ENCODE data around the gene B9D1.

B9D1 gene, protein sequence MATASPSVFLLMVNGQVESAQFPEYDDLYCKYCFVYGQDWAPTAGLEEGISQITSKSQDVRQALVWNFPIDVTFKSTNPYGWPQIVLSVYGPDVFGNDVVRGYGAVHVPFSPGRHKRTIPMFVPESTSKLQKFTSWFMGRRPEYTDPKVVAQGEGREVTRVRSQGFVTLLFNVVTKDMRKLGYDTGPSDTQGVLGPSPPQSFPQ

DNA sequence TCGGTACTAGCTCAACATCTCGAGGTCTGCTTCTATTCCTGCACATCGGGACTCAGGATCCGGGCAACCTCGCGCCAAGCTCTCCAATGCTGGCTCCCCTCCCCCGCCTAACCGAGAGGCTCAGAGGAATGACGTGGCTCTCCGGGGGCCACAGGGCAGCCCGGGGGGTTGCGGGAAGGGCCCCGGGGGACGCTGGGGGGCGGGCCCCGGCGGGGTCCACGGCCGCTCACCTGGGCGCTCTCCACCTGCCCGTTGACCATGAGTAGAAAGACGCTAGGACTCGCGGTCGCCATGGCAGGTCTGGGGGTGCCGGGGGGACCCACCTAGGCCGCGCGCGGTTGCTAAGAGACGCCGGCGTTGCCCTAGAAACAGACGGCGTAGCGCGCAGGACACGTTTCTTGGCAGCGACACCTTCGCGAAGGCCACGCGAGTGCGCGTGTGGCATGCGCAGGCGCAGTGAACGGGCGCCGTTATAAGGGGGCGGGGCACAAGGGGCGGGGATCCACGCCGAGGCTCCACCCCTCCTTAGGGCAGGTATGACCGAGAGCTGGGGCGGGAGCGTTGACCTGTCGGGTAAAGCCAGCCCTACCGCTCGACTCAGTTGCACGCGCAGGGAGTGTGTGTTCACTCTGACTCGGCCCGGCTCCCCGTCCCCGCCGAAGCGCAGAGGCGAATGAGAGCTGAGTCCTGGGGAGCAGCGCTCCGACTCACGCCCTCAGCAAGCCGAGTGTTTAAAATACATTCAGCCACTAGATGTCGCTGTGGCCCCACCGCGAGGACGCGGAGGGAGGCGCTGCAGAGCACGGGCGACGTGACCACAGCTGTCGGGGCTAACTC is at the start of gene B9D1:
Gene B9D1, minus strand, starts transcription at position 447 of the 837 bp plus-strand sequence. Its CDS starts 154 bp downstream, at position 293.
- DNase-seq (ENCODE audit: low spot score) = peak; percentile 91

DNA sequence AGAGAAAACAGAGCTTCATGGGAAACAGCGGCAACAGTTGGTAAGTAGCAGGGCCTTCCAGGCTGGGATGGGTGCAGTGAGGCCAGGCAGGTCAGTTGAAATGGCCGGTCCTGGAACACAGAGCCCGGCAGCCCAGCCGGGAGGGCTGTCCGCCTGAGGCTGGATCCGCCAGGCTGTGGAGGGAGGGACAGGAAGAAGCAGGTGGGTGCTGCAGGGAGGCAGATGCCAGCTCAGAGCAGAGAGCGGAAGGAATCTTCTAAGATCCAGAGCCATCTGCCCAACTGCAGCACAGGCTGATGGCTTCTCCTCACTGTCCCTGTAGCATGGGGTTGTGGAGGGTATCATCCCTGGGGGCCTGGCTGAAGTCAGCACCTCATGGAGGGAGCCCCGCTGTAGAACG is 49.1 kb upstream of the B9D1 start:
- DNase-seq (ENCODE audit: low spot score) = no peak

DNA sequence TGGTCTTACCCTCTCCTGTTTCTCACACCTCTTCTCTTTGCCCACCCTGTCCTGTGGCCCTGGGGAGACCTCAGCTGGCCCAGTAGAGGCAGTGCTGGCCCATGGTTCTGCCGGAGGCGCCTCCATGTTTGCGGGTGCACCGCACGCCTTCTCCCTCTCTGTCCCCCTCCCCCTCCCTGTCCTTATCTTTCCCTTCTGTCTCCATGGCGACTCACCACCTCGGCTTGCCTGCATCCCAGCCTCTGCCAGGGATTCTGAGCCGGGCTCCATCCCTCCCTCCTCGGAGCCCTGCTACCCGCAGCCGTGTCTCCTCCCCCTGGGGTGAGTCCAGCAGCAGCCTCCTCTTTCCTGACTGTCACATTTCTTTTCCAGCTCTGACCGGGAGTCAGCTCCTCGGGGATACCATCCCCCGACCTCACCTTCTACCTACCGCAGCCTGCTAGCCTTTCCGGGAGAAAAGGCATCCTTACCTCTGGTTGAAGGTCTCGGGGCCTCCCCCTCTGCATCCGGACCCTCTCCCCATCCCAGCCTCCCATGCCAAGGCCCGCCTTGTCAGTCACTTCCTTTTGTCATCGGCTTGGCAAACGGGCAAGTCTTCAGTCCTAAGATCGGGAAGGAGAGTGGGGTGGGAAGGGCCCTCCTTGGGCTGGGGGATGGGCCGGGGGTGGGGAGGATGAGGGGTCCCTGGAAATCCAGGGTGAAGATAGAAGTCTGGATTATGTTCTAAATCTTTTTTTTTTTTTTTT is 48.5 kb upstream of the B9D1 start, which contains the start of gene RNF112:
Gene RNF112, plus strand, starts transcription at position 358 of the 746 bp plus-strand sequence. Its CDS starts 177 bp downstream, at position 535.
- no peak for DNase-seq (ENCODE audit: low spot score)

DNA sequence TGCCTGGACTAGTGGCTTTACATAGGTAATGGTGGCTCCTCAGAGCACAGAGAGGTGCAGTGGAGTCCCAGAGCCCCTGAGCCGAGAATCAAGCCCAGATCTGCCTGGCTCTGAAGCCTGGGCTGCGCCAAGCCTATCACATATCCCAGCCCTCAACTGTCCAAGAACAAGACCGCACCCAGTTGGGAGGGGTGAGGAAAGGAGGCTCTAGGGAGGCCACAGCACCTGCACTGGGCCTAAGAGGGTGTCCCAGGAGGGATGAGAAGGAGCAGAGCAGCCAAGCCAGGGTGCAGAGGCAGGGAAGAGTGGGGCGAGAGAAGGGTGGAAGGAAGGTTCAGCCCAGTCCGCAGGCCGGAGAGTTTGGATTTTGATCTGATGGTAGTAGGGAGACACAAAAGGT is 47.6 kb upstream of the B9D1 start:
- no peak for DNase-seq (ENCODE audit: low spot score)

DNA sequence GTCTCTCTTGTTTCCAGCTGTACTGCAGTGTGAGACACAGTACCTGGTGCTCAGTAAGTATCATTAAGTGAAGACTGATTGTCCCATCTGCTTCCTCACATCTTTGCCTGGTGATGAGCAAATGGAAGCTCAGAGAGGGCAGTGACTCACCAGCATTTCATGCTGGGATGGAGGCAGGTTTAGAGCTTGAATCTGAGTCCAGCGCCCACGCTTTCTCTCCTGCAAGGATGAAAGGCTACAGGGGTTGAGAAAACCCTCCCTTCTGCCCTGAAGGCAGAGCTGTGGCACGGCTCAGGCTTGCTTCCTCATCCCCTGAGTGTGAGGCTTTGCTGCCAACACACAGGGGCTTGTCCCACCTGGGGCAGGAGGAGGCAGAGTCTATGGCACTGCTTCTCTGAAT is 47.0 kb upstream of the B9D1 start:
- DNase-seq (ENCODE audit: low spot score) = no peak

DNA sequence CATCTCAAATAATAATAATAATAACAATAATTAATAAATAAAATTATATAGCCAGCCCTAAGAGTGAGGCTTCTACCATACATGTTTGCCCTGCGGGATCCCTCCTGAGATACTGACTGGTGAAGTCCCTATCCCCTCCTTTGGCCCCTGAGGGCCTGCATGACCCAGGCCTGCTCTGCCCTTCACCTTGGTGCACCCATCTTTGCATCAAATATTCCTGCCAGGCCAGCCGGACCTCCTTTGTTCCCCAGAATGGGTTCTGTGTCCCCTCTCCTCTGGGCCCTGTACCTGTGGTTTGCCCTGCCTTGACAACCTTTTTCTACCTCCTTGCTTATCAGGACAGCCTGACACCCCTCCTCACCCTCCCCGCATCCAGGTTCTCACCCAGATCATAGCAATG is 46.5 kb upstream of the B9D1 start:
- no peak for DNase-seq (ENCODE audit: low spot score)

DNA sequence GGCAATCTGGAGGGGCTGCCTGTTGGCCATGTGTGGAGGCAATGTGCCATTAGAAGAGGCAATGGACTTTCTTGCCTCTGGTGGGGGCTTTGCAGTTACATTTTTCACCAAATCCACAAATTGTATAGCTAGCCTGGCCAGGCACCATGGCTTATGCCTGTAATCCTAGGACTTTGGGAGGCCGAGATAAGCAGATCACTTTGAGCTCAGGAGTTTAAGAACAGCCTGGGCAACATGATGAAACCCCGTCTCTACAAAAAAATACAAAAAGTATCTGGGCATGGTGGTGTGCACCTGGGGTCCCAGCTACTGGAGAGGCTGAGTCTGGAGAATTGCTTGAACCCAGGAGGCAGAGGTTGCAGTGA is 45.8 kb upstream of the B9D1 start:
- no peak for DNase-seq (ENCODE audit: low spot score)

DNA sequence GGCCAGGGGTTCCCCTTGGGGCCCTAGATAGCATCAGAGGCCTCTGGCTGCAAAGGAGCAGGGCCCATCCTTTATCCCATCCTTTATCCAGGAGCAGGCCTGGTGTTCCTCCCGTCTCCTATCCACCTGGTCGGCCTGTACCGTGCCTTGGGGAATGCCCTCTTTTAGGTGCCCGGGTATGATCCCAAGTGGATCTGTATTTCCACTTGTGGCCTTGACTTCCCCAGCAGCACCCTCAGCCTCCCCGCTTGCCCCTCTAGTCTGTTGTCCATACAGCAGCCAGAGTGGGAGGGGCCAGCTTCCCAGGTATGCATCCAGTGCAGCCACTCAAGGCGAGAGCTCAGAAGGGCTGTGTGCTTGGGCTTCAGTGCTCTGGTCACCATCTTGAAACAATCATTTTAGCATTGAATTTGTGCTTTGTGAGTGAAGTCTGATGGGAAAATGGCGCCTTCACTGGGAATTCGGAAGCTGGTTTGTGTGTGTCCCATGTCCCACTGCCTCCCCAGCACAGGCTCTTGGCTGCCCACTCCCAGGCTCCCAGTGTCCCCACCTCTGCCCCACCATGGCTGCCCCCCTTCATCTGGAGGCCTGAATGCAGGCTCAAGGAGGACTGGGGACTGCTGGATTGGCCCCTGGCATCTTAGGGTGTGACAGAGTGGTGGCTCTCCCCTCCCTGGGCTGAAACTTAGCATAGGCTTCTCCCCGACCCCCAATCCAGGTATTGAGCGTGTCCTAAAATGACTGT is 45.2 kb upstream of the B9D1 start:
- no peak for DNase-seq (ENCODE audit: low spot score)

DNA sequence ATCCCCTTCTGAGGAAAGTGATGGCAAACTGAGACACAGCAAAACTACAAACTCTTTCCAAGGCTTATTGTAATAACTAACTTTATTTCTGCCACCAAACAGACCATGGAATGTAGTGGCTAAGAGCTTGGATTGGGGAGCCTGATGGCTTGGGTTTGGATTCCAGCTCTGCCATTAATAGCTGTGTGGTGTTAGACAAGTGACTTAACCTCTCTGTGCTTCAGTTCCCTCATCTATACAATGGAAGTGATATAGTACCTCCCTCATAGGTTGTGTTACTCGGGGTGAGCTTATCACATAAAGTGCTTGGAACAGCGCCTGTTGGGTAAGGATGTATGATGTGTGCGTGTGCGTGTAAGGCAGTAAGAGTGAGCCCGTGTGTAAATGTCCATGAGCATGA is 42.6 kb upstream of the B9D1 start:
- no peak for DNase-seq (ENCODE audit: low spot score)

DNA sequence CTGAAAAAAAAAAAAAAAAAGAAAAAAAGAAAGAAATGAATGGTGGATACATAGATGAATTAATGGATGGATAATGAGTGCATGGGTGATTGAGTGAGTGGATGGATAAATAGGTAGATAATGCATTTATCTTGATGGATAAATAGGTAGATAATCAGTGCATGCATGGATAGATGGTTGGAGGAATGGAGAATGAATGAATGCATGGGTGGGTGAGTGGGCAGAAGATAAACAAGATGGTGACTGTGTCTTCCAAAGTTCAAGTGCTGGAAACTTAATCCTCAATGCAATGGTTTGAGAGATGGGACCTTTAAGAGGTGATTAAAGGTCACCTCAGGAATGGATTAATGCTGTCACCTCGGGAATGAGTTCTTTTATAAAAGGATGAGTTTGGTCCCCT is 41.7 kb upstream of the B9D1 start:
- no peak for DNase-seq (ENCODE audit: low spot score)

DNA sequence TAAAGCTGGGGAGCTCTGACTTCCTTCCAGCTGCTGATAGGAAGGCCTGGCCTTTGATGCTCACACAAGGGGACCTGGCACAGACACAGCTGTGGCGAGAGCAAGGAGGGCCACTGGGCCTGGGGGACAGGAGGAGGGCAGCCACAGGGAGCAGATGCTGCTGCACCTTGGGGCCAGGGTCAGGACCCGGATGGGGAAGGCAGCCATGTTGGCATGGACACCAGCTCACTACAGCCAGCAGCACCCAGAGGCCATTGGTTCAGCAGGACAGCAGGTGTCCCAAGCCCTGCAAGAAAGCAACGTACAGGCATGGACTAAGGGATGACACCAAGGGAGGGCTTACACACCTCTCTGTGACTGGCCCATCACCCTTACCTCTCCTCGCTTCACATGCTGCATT is 40.5 kb upstream of the B9D1 start:
- no peak for DNase-seq (ENCODE audit: low spot score)

DNA sequence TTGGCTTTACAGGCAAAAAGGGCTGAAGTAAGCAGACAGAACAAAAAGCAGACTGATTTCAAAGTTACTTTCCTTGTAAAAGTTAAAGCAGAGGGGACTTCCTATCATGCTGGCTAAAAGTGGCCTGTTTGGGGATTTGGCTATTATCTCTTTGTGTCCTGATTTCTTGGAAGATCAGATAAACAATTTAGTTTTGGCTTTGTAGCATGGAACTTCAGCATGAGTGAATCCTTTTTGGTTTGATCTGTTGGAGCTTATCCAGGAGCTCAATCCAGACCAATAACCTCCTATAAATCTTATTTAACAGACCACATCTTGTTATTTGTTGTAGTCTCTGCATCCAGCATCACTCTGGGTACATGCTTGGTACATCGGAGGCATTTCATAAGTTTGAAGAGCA is 39.6 kb upstream of the B9D1 start:
- DNase-seq (ENCODE audit: low spot score) = no peak

DNA sequence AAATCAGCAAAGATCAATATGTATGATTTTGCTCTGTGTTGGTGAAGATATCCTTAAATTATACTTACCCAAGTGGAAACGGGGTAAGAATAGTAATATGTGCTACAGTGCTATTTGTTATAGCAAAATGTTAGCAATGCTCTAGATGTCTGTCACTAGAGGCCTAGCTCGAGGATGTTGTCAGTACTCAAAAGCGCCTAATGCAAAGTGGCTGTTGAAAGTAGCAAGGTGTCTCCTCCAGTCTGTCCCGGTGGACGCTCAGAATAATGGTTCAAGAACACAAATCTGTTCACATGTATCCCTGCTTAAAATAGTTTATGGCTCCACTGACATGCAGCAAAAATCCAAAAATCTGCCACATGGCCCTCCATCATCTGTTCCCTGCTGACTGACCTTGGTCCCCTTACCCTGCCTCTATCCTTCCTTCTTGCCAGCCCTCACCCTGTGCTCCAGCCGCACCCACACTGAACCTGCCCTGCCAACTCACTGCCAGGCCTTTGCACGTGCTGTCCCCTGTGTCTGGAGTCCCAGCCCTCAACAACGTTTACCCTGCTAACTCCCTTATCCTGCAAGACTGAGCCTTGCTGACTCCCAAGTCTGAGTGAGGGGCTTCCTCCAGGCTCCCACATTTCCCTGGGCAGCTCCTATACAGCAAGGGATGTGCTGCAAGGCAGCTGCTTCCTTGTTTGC is 38.9 kb upstream of the B9D1 start:
- DNase-seq (ENCODE audit: low spot score) = no peak

DNA sequence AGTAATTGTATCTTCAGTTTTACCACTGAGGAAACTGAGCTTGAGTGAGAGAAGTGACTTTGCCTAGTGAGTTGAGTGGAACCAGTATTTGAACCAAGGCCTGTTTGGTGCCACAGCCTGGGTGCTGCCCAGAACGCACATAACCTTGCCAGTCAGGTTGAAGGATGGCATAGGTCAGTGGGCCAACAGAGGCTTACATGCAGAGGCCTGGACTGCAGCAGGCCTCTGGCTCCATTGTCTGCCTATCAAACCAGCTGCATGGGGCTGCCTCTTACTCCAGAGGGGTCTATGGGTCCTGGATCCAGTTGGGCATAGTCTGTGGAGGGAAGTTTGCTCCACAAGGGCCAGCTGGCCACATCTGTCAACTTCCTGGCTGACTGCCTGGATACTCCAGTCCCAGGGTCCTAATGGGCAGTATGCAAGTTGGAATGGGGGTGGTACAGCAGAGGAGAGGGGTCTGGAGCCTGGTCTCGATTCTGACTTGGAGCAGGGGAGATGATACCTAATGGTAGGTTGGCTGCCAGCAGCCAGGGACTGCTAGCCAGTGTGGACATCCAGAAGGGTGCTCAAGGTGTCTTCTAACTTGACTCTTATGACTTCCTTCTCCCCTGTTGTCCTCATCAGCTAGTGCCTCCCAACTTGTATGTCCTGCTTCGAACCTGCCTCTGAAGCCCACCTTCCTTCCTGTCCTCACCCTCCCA is 37.4 kb upstream of the B9D1 start:
- no peak for DNase-seq (ENCODE audit: low spot score)

DNA sequence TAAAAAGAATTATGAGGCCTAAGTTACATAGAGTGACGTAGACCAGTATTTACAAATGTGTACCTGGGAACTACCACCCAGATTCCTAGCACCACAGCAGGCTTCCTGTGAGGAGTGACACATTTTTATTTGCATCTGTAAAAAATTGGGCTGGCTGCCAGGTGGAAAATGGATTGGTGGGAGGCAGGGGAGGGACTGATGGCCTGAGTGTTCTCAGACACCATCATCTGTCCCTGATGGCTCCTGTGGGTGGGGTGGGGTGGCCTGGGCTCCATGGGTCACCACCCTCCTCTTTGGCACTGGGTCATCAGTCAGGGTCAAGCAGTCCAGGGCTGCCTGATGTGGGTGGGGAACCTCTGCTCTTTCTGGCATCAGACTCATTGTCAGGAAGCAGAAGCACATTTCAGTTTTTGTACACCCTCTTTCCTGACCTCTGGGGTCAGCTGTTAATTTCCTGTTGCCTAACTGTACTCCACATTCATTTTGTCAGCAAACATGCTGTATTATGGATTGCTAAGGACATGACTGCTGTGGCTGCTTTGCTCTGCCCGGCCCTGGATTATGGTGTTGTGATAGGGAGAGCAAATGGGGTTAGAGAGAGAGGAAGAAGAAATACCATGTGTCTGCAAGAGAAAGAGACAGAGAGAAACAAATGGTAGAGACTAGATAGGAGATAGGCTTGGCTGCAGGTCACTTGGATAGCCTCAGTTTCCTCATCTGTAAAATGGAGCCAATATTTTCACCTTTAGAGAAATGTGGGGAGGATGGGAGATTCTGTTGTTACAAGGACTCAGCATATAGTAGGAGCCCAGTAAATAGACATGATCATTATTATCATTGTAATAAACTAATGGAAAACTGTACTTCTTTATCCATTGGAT is 36.0 kb upstream of the B9D1 start:
- DNase-seq (ENCODE audit: low spot score) = no peak

DNA sequence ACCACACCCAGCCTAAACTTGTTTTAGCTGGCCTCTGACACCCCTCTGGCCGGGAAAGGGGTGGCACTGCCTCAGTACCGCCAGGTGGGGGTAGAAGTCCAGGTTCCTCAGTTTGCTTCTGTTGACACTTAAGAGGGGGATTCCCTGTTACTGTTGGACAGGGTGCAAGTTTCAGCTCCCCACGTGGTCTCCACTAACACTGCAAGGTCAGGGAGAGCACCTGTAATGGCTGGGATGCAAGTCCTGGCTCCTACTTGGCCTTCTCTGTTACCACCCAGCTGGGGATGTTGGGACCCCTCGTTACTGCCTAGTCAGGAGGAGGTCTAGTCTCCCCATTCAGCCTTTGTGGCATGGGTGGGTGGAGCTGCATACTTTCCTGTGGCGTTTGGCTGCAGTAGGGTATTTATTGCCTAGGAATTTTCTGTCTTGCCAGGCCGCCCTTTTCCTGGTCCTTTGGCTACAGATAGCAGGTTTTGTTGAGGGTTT is 35.1 kb upstream of the B9D1 start:
- no peak for DNase-seq (ENCODE audit: low spot score)

DNA sequence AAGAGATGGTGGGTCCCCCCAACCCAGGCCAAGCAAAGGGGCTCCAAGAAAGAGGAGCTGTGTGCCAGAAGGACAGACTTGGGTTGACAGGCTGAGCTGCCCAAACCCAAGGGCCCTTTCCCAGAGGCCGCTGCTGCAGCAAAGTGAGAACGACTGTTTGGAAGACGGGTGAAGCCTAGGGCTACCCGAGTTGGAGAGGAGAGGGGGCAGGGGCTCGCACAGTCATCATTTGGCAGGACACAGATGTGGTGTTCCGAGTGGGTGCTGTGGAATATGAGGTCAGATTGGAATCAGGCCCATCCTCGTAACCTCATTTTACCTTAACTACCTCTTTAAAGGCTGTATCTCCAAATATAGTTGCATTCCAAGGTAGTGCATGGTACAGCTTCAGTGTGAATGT is 29.8 kb upstream of the B9D1 start:
- no peak for DNase-seq (ENCODE audit: low spot score)

DNA sequence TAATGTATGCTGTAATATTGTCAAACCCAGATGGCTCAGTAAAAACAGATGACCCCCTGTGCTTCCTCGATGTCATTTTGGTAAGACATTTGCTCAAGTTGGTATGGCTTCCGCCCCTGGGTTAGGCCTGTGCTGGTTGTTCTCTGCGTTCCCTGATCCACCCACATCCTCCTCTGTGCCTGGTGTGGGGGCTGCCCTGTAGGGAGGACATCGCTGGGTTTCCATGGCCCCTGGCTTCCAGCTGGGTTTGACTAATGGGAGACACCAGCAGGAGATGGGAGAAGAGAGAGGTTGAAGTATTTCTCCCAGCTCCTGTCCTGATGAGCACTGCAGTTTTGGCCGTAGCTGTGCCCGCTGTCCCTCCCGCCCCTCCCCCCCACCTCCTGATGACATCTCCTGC is 28.9 kb upstream of the B9D1 start:
- no peak for DNase-seq (ENCODE audit: low spot score)

DNA sequence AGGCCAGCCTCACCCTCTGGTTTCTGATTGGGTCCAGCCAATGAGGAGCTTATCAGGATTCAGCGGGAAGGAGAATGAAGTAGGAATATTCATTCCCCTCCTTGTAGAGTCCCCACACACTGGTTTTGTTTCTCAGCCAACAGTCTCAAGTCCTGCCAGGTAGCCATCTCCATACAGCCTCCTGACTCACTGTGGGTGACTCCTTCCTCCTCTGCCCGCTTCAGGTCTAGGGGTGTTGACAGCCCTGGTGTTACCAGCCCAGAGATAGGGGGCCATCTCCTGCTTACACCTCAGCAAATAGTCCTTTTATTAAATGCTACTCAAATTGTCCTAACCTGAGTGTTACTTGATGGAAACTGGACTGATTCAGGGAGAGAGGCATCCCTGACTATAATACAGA is 28.4 kb upstream of the B9D1 start:
- DNase-seq (ENCODE audit: low spot score) = no peak

Data from activated CD4-positive, alpha-beta T cell treated with anti-CD3 and anti-CD28 coated beads, Interleukin-2, Interleukin-4, amounts not matched to agents 100 ng/mL and 50 ng/mL, durations not matched to agents 16 hours and 8 hours (primary cell).